GM18526 (cell line): ENCODE measurements around the gene PGS1.

Experiments used
- POLR2A ChIP-seq: IDR thresholded peaks from 3 replicates; pipeline ENCODE4 v1.6.1; 2011; ENCODE audit not compliant: insufficient read length; ENCODE audit errors: extremely low read depth

Gene PGS1

GRCh38 chr17:78390241-78391050 is 12.0 kb downstream of the PGS1 start:
- TF ChIP-seq POLR2A = no peak

DNA sequence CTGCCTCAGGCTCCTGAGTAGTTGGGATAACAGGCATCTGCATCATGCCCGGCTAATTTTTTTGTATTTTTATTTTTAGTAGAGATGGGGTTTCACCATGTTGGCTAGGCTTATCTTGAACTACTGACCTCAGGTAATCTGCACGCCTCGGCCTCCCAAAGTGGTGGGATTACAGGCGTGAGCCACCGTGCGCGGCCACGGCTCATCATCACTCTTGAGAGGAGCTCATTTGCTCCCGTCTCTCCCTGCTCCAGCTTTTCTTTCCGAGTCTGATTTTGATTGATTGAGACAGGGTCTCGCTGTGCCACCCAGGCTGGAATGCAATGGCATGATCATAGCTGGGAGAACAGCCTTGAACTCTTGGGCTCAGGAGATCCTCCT is 12.6 kb downstream of the PGS1 start:
- TF ChIP-seq POLR2A = no peak

DNA sequence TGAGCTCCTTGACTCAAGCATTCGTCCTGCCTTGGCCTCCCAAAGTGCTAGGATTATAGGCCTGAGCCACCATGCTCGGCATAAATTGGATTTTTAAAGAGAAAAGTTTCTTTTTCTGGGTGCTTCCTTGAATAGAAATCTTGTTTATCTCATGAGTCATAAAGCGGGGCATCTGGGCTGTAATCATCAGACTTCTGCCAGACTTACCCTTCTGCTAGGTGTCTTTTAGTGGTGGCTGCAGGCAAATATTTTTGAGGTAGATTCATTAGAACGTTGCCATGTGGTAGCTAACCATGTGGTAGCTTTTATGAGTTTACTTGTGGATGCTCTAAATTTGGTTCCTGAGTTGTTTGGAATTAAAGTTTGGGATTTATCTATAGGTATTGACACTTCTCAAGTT is 13.4 kb downstream of the PGS1 start:
- TF ChIP-seq POLR2A = no peak

DNA sequence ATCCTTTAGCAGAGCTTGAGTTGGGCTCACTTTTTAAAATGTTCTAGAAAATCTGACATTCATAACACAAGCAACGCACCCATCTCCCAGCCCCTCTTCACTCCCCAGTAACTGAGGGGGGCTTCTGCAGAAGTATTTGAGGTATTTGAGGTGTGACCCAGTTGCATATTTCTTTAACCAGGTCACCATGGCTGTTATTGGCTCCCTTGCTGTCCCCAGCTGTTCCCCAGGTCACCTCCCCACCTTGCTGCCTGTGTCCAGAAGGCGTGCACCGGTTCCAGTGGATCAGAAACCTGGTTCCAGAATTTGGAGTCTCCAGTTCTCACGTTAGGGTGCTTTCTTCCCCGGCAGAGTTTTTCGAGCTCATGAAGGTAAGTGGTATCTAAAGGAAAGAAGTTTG is 13.8 kb downstream of the PGS1 start:
- no peak for TF ChIP-seq POLR2A

DNA sequence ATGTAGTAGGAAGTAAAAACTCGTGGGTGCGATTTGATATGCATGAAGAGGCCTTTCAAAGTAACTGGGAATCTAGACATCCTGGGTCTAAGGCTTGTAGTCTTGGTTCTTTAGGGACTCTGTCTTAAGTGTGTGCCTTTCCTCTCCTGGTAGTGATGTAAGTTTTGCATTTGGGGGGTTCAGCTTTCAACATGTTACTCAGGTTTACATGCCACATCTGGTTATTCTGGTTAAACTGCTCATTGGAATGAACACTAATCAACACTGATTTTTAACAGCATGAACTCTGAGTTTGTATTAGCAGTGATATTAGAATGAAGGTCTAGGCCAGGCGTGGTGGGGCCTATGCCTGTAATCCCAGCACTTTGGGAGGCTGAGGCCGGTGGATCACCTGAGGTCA is 15.1 kb downstream of the PGS1 start:
- no peak for TF ChIP-seq POLR2A

DNA sequence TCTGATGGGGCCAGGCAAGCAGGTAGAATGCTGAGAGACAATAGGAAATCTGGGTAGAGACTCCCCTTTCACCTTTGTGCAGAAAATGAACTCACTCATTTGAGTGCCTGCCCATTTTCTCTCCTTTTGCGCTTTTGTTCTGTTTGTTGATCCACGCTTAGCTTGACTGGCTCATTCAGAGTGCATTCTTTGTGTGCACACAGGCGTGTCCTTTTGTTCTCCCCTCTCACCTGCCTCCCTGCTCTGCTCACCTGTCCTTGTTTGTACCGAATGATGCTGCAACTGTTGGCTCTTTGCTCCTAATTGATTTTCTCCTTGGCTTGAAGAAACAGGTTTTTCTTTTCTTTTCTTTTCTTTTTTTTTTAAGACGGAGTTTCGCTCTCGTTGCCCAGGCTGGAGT is 15.8 kb downstream of the PGS1 start:
- TF ChIP-seq POLR2A = no peak

DNA sequence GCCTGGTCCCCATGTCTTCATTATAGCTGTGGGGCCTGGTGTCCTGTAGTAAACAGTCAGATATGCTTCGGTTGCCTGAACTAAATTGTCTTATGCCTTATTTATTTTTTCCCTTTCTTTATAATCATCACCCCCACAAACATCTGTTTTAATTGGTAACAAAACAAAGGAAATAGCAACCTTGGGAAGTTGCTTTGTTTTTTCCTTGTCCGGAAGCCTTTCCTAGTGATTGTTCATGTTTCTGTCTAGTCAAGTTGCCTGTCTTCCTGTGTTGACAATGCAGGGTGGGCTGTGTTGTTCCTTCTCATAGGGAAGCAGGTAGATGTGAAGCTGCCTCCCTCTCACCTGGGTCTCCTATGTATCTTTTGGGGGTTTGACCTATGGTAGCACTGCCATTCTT is 16.7 kb downstream of the PGS1 start:
- TF ChIP-seq POLR2A = no peak

GRCh38 chr17:78396441-78397337 is 18.2 kb downstream of the PGS1 start:
- TF ChIP-seq POLR2A = no peak

- TF ChIP-seq POLR2A = no peak
Observed at GRCh38 chr17:78397681-78398101, 19.2 kb downstream of the PGS1 start.

DNA sequence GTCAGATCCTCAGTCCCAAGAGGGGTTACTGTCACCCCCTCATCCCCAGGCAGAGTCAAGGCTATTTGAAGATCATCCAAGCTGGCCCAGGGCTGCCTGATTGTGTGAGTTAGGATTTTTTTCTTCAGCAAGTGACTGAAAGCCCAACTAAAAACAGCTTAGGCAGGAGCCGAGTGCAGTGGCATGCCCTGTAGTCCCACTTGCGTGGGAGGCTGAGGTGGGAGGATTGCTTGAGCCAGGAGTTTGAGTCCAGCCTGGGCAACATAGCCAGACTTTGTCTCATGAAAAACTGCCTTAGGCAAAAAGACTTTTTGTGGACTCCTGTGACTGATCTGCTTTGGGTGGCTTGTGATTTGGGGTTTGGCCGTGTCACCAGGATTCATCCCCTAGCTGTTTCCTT is 19.9 kb downstream of the PGS1 start:
- TF ChIP-seq POLR2A = no peak

DNA sequence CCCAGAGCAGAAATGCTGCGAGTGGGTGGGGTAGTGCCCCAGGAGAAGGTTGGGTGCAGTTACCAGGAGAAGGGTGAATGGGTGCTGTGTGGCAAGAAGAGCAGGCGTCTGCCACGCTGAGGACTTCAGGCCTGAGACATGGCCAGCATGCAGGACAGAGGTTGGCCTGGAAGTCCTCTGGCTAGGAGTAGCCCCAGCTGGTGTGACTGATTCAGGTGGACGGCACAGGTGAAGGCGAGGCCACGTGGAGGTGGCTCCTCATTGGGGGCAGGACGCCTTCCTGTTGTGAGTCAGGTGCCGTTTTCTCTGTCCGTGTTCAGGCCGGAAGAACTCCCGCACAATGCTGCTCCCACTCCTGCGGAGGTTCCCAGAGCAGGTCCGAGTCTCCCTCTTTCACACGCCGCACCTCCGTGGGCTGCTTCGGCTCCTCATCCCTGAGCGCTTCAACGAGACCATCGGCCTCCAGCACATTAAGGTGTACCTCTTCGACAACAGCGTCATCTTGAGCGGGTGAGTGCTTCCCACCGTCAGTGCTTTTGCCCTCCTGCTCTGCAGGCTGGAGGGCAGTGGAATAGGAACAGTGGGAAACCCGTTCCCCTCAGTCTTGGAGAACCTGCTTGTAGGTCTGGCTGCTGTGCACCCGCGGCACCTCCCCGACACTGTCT is 20.7 kb downstream of the PGS1 start:
- no peak for TF ChIP-seq POLR2A

GRCh38 chr17:78399693-78400144 is 21.3 kb downstream of the PGS1 start:
- TF ChIP-seq POLR2A = no peak

DNA sequence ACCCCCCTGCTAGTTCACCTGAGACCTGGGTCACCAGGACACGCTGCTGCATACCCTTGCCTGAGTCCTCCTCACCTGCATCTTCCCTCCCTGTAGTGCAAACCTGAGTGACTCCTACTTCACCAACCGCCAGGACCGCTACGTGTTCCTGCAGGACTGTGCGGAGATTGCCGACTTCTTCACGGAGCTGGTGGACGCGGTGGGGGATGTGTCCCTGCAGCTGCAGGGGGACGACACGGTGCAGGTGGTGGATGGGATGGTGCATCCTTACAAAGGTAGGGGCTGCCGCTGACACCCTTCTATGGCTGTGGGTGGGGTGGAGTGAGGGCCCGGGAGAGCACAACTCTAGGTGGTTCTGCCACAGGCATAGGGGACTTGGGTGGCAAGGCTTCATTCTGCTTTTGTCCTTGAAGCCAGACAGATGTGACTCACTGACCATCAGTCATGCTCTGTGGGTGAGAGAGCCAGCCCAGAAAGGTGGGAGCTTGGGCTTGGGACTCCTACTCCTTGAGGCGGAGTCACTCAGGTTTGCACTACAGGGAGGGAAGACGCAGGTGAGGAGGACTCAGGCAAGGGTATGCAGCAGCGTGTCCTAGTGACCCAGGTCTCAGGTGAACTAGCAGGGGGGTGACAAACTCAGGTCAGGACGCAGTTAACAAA is 22.3 kb downstream of the PGS1 start:
- TF ChIP-seq POLR2A = no peak

DNA sequence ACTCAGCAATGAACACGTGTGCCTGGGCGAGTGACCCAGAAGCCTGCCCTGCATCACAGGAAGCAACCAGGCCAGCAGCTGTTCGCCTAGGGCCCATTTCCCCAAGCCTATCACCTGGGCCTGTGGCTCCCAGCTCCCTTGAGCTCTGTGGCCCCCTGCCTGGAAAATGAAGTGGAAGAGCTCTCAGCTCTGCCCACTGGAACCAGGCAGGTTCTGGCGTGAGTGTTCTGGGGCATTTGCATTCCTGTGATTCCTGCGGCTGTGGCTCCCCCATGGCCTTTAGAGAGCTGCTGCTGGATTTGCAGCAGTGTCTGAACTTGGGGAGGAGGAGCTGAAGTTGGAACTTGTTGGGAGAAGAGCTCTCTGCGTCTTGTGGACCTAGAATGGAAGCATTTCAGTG is 22.8 kb downstream of the PGS1 start:
- TF ChIP-seq POLR2A = no peak

DNA sequence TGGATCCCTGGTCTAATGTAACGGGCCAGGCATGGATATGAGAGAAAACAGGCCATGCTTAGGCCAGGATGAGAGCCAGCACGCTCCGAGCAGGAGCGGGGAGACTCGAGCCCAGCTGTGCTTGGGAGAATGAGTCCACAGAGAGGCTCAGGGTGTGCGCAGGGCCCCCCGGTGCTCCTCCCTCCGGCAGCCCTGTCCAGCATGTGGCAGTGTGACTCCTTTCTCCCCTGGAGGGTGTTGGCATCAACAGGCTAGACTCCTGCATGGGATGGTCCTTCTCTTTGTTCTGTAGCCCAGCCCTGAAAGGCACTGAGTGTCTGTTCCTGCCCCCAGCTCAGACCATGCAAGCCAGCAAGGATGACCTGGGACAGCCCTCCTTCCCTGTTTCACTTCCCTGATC is 23.4 kb downstream of the PGS1 start:
- TF ChIP-seq POLR2A = no peak

DNA sequence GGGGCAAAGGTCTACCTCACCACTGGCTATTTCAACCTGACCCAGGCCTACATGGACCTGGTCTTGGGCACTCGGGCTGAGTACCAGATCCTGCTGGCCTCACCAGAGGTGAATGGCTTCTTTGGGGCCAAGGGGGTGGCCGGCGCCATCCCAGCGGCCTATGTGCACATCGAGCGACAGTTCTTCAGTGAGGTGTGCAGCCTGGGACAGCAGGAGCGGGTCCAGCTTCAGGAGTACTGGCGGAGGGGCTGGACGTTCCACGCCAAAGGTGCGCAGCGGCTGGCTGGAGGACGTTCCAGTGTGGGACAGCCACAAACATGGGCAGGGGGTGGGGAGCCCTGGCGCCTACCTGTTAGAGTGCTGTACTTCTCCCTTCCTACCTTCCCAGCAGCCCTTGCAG is 25.4 kb downstream of the PGS1 start:
- no peak for TF ChIP-seq POLR2A

DNA sequence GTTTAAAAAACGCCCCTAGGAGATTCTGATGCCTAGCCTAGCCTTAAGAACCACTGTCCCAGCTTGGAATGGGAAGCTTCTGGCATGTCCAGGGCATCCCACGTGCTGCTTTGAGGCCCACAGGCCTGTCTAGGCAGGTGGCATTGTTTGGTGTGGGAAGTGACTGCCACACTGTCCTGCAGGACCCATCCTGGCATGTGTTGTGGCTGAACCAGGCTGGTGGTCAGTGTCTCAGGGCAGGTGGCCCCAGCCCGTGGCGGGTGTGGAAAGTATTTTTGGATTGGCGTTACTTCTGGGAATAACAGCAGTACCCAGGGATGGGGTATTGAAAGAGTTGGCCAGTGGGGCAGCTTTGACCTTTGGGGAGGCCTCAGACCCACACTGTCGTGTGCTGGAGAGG is 27.9 kb downstream of the PGS1 start:
- no peak for TF ChIP-seq POLR2A
